ENCODE measurements around the gene MAP1LC3A. TPM values are rescaled to one million over a fixed set of nuclear protein-coding genes. Genes with fewer than 3 reads are reported as not detected.
A peak's percentile ranks its signal among the peaks of the same experiment; 100 is the strongest.

The MAP1LC3A gene
- polyA plus RNA-seq, 1 donor: 40.9 TPM

DNA sequence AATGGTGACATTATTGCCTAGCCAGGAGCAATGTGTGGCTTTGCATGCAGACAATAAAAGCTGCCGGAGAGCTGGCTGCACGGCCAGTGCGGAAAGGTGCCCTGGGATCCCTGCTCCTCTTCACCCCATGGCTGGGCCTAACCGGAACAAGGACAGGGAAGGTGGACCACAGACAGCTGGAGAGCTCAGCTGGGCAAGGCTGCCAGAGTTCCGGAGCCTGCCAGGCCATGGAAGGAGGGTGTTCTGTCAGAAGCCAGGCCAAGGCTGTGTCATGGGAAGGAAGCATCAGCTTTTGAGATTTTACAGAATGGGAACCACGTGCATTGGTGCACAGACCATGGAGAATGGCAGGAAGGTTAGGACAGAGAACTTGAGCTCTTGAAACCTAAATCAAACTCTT, 25.0 kb downstream of the MAP1LC3A start:
- no peaks in the 10 kb centered on the region for H3K9me3 ChIP-seq (ENCODE audit: control insufficient read depth, low read depth, low read length)
- peaks cover 26% of the 10 kb centered on the region for H3K36me3 ChIP-seq (ENCODE audit: control insufficient read depth, insufficient read depth, low read length)

GRCh38 chr20:34585019-34585418, 26.5 kb downstream of the MAP1LC3A start:
- WGBS (ENCODE audit: insufficient coverage, low lambda C conversion rate): no CpG with 5 or more reads among the region's 5 CpGs
- no peak for DNase-seq
- H3K36me3 ChIP-seq (ENCODE audit: control insufficient read depth, insufficient read depth, low read length): peaks cover 26% of the 10 kb centered on the region

More for the DNA sequence above, 25.0 kb downstream of the MAP1LC3A start:
- Histone ChIP-seq H3K4me3 (ENCODE audit: low read length) (no peak overlapping the region), H3K27ac (ENCODE audit: low read length) (no peak overlapping the region), H3K27me3 (ENCODE audit: control insufficient read depth, insufficient read depth, low read length) (no peaks in the 10 kb centered on the region), H3K4me1 (ENCODE audit: control insufficient read depth, insufficient read depth, low read length) (peaks cover 5% of the 10 kb centered on the region)
- WGBS (ENCODE audit: insufficient coverage, low lambda C conversion rate): no CpG with 5 or more reads among the region's 6 CpGs
- DNase-seq: no peak

GRCh38 chr20:34586488-34587163, 28.1 kb downstream of the MAP1LC3A start:
- DNase-seq: no peak
- no peaks in the 10 kb centered on the region for H3K9me3 ChIP-seq (ENCODE audit: control insufficient read depth, low read depth, low read length)
- H3K36me3 ChIP-seq (ENCODE audit: control insufficient read depth, insufficient read depth, low read length): peaks cover 16% of the 10 kb centered on the region
- H3K27me3 ChIP-seq (ENCODE audit: control insufficient read depth, insufficient read depth, low read length): no peaks in the 10 kb centered on the region
- H3K4me1 ChIP-seq (ENCODE audit: control insufficient read depth, insufficient read depth, low read length): peaks cover 2% of the 10 kb centered on the region
- 81% methylated on average over 3 of the region's 9 CpGs for WGBS (ENCODE audit: insufficient coverage, low lambda C conversion rate)
- no peak overlapping the region for H3K4me3 ChIP-seq (ENCODE audit: low read length)
- no peak overlapping the region for H3K27ac ChIP-seq (ENCODE audit: low read length)

More at GRCh38 chr20:34585019-34585418, 26.5 kb downstream of the MAP1LC3A start:
- Histone ChIP-seq H3K4me3 (ENCODE audit: low read length) (no peak overlapping the region), H3K27me3 (ENCODE audit: control insufficient read depth, insufficient read depth, low read length) (no peaks in the 10 kb centered on the region), H3K4me1 (ENCODE audit: control insufficient read depth, insufficient read depth, low read length) (peaks cover 5% of the 10 kb centered on the region), H3K27ac (ENCODE audit: low read length) (no peak overlapping the region), H3K9me3 (ENCODE audit: control insufficient read depth, low read depth, low read length) (no peaks in the 10 kb centered on the region)

DNA sequence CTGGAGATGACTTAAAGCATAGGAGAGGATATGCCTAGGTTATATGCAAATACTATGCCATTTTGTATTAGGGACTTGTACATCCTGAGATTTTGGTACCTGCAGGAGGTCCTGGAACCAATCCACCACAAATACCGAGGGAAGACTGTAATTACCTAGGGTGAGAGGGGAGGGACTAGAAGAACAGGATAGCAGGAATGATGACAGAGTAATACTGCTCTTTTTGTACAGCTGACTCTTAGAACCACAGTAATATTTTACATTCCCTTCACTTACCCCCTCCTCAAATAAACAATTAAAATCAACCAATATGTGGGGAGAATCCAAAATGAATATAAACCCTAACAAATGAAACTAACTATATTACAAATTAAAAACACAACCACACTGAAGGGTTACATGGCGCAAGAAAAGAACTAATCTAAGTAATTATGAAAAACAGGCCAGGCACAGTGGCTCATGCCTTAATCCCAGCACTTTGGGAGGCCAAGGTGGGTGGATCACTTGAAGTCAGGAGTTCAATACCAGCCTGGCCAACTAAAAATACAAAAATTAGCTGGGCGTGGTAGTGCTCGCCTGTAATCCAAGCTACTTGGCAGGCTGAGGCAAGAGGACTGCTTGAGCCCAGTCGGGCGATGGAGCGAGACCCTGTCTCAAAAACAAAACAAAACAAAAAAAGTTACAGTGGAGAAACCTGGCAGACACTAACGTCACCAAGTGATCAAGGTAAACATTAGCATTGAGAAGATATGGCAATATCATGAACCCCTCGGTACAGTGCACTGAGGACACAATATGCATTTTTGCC, 37.1 kb downstream of the MAP1LC3A start:
- Histone ChIP-seq H3K27me3 (ENCODE audit: control insufficient read depth, insufficient read depth, low read length) (no peaks in the 10 kb centered on the region), H3K9me3 (ENCODE audit: control insufficient read depth, low read depth, low read length) (no peaks in the 10 kb centered on the region), H3K4me1 (ENCODE audit: control insufficient read depth, insufficient read depth, low read length) (no peaks in the 10 kb centered on the region), H3K36me3 (ENCODE audit: control insufficient read depth, insufficient read depth, low read length) (peaks cover 2% of the 10 kb centered on the region), H3K4me3 (ENCODE audit: low read length) (no peak overlapping the region), H3K27ac (ENCODE audit: low read length) (no peak overlapping the region)
- no peak for DNase-seq
- WGBS (ENCODE audit: insufficient coverage, low lambda C conversion rate): no CpG with 5 or more reads among the region's 9 CpGs

GRCh38 chr20:34600892-34601653, 42.6 kb downstream of the MAP1LC3A start:
- H3K4me3 ChIP-seq (ENCODE audit: low read length): no peak overlapping the region
- H3K27ac ChIP-seq (ENCODE audit: low read length): no peak overlapping the region
- 58% methylated on average over 2 of the region's 9 CpGs for WGBS (ENCODE audit: insufficient coverage, low lambda C conversion rate)
- peaks cover 2% of the 10 kb centered on the region for H3K36me3 ChIP-seq (ENCODE audit: control insufficient read depth, insufficient read depth, low read length)
- H3K9me3 ChIP-seq (ENCODE audit: control insufficient read depth, low read depth, low read length): no peaks in the 10 kb centered on the region
- H3K27me3 ChIP-seq (ENCODE audit: control insufficient read depth, insufficient read depth, low read length): no peaks in the 10 kb centered on the region
- peaks cover 3% of the 10 kb centered on the region for H3K4me1 ChIP-seq (ENCODE audit: control insufficient read depth, insufficient read depth, low read length)
- no peak for DNase-seq

DNA sequence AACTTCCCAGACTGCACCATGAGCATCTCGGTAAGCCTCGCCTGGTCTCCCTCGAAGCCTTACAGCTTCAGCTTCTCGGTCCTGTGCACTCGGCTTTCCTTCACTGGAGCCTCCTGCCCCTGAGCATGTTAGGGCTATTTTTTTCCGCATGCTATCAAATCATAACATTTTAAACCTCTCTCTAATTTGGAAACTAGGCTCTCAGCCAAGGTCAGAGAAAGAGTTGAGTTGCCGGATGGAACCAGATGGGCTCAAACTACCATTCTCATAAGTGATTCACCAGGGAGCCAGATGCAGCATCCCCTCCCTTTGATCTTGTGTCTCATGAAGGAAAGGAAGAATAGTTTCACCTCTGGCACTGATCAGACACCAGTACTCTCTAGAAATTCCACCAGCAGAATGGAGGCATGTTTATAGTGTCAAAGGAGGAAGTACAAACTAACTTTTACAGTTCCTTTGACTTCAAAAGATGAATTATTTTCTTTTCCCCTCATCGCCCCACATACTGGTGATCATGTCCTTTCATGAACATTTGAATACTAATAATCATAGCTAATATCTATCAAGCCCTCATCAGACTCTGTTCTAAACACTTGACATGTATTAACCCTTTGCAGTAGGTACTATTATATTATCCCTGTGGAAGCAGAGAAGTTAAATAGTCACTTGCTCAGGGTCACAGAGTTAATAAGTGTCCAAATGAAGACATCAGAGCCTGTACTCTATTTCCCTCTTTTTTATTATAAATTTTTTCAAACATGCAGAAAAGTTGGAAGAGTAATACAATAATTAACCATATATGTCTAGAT, 46.7 kb downstream of the MAP1LC3A start:
- DNase-seq: peak; percentile 13 to 26
- Histone ChIP-seq H3K9me3 (ENCODE audit: control insufficient read depth, low read depth, low read length) (no peaks in the 10 kb centered on the region), H3K27me3 (ENCODE audit: control insufficient read depth, insufficient read depth, low read length) (no peaks in the 10 kb centered on the region), H3K36me3 (ENCODE audit: control insufficient read depth, insufficient read depth, low read length) (peaks cover 3% of the 10 kb centered on the region), H3K27ac (ENCODE audit: low read length) (no peak overlapping the region), H3K4me1 (ENCODE audit: control insufficient read depth, insufficient read depth, low read length) (peaks cover 3% of the 10 kb centered on the region), H3K4me3 (ENCODE audit: low read length) (no peak overlapping the region)
- no CpG with 5 or more reads among the region's 8 CpGs for WGBS (ENCODE audit: insufficient coverage, low lambda C conversion rate)

- Histone ChIP-seq H3K27me3 (ENCODE audit: control insufficient read depth, insufficient read depth, low read length) (no peaks in the 10 kb centered on the region), H3K4me1 (ENCODE audit: control insufficient read depth, insufficient read depth, low read length) (peaks cover 3% of the 10 kb centered on the region), H3K4me3 (ENCODE audit: low read length) (no peak overlapping the region), H3K27ac (ENCODE audit: low read length) (no peak overlapping the region), H3K36me3 (ENCODE audit: control insufficient read depth, insufficient read depth, low read length) (peaks cover 3% of the 10 kb centered on the region), H3K9me3 (ENCODE audit: control insufficient read depth, low read depth, low read length) (no peaks in the 10 kb centered on the region)
- 100% methylated on average over 2 of the region's 7 CpGs for WGBS (ENCODE audit: insufficient coverage, low lambda C conversion rate)
- DNase-seq: no peak
Measured at GRCh38 chr20:34607066-34607465, 48.5 kb downstream of the MAP1LC3A start.

Other genes with a start within 250 kb of the MAP1LC3A start
- 33.3 TPM for gene ITCH, start 195.4 kb upstream of the MAP1LC3A start, polyA plus RNA-seq
- gene DYNLRB1, start 42.3 kb upstream of the MAP1LC3A start, polyA plus RNA-seq: 164 TPM
- gene PIGU, start 118.4 kb downstream of the MAP1LC3A start, polyA plus RNA-seq: 25.3 TPM
- gene TP53INP2, start 145.6 kb downstream of the MAP1LC3A start, polyA plus RNA-seq: 11.2 TPM